ENCODE results near the gene VPS52.
A peak's percentile ranks its signal among the peaks of the same experiment; 100 is the strongest.

VPS52 gene

GRCh38 chr6:33271468-33272274, at the start of gene VPS52, which contains the start of gene RPS18:
TSS of gene VPS52 (minus strand) at chr6:33271876. CDS start at chr6:33271675, 201 bp downstream.
TSS of gene RPS18 (plus strand) at chr6:33272075. CDS start at chr6:33272120, 45 bp downstream.
- peak; percentile 93 for DNase-seq (ENCODE audit: low spot score)

GRCh38 chr6:33321227-33321626, 49.6 kb upstream of the VPS52 start:
- DNase-seq (ENCODE audit: low spot score) = no peak

GRCh38 chr6:33320315-33321181, 48.9 kb upstream of the VPS52 start:
- no peak for DNase-seq (ENCODE audit: low spot score)

GRCh38 chr6:33319939-33320314, 48.3 kb upstream of the VPS52 start:
- no peak for DNase-seq (ENCODE audit: low spot score)

GRCh38 chr6:33318426-33319073, 46.9 kb upstream of the VPS52 start:
- DNase-seq (ENCODE audit: low spot score) = no peak

GRCh38 chr6:33317669-33318425, 46.2 kb upstream of the VPS52 start, which contains the start of gene ZBTB22:
TSS of gene ZBTB22 (minus strand) at chr6:33317744. CDS start at chr6:33316916, 828 bp downstream.
- DNase-seq (ENCODE audit: low spot score) = peak; percentile 97

- no peak for DNase-seq (ENCODE audit: low spot score)
Observed at GRCh38 chr6:33317419-33317668, 45.7 kb upstream of the VPS52 start.

- no peak for DNase-seq (ENCODE audit: low spot score)
Observed at GRCh38 chr6:33316603-33317418, 45.1 kb upstream of the VPS52 start.

- DNase-seq (ENCODE audit: low spot score) = no peak
Observed at GRCh38 chr6:33315793-33316602, 44.3 kb upstream of the VPS52 start.

- DNase-seq (ENCODE audit: low spot score) = no peak
Observed at GRCh38 chr6:33314943-33315792, 43.5 kb upstream of the VPS52 start.

GRCh38 chr6:33314515-33314942, 42.9 kb upstream of the VPS52 start:
- DNase-seq (ENCODE audit: low spot score) = peak; percentile 53

- no peak for DNase-seq (ENCODE audit: low spot score)
Observed at GRCh38 chr6:33313709-33314514, 42.2 kb upstream of the VPS52 start, which contains the start of gene TAPBP. TSS of gene TAPBP (minus strand) at chr6:33314078. CDS start at chr6:33314041, 37 bp downstream.

GRCh38 chr6:33313105-33313708, 41.5 kb upstream of the VPS52 start:
- DNase-seq (ENCODE audit: low spot score) = peak; percentile 53

GRCh38 chr6:33312361-33313104, 40.9 kb upstream of the VPS52 start:
- no peak for DNase-seq (ENCODE audit: low spot score)

GRCh38 chr6:33306356-33306755, 34.7 kb upstream of the VPS52 start:
- no peak for DNase-seq (ENCODE audit: low spot score)

GRCh38 chr6:33305052-33305451, 33.4 kb upstream of the VPS52 start:
- DNase-seq (ENCODE audit: low spot score) = no peak

GRCh38 chr6:33304216-33304615, 32.5 kb upstream of the VPS52 start:
- no peak for DNase-seq (ENCODE audit: low spot score)
